ENCODE results near the gene EFCAB6.

The EFCAB6 gene

DNA sequence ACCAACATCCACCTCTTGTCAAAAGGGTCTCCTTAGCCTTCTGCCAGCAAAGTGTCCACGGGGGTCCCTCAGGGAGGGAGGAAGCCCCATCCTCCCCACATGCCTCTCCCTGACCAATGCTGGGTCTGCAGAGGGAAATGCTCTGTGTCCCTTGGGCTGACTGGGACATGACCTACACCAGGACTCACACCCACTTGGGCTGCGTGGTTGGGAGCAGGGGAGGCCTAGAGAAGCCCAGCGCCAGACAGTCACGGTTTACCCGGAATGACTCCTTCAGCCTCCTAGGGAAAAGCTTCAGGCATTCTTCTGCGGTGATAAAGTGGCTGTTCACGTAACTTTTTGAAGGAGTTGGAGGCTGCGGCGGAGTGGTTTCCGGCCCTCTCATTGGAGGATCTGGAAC is 180.3 kb downstream of the EFCAB6 start:
- no peak for DNase-seq

GRCh38 chr22:43631201-43631600 is 180.9 kb downstream of the EFCAB6 start:
- DNase-seq = no peak

GRCh38 chr22:43630451-43630850 is 181.7 kb downstream of the EFCAB6 start:
- no peak for DNase-seq

DNA sequence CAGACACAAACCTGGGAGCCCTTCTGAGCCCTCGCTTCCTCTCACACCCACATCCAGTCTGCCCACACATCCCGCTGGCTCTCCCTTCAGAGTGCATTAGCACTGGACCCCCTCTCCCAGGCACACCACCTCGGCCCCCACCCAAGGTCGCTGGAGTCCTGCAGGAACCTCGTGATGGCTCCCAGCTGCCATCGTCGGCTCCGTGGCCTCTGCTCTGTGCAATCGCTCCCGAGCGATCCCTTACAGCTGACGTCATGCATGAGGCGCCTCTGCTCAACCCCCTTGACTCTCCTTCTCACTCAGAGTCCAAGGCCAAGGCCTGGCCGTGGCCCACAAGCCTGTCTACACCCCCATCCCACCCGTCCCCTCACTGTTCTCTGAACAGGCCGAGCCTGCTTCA is 183.9 kb downstream of the EFCAB6 start:
- no peak for DNase-seq

DNA sequence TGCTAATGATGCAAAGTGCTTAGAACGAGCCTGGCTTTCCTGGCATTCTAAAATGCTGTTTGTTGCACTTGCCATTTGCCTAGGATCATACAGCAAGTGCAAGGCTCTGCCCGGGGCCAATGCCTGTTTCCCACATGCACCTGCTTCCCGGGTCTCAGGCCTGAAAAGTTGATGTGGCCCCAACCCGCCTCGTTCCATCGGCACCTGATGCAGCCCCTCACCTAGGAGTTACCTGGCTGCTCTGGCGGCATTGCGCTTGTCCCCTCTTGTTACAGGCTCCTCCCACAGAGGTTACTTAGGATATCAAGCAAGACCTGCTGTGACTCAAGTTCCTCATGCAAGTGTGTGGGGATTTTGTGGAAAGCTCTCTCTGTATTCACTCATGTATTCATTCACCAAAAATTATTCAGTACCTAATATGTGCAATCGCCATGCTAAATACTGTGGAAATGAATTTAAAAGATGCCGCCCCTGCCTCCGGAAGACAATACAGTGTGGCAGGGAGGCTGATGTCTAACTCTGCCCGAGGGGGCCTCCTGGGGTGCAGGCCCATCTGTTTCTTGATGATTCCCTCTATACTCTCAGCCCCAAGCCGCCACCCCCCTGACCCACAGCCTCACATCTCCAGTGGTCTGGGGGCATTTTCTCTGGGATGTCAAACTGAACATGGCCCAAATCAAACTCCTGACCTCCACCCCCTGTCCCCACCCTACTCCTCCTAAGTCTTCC is 184.5 kb downstream of the EFCAB6 start:
- no peak for DNase-seq

DNA sequence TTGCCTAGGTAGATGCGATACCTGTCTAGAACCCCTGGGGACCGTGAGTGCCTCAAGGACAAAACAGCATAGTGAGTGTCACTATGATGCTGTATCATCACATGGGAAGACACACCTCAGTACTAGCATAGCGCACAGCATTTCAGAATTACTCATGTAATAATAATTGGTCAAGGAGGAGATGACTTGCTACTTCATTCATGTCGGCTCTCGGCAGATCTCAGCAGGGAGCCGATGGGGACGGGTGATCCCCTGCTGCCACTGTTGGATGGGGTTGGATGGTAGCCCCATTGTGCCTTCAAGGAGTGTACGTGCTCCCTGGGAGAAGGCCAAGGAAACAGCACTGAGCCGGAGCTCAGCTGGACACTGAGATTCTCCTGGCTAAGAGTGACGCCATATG is 186.9 kb downstream of the EFCAB6 start:
- no peak for DNase-seq

GRCh38 chr22:43624144-43624998 is 187.7 kb downstream of the EFCAB6 start:
- DNase-seq = no peak

DNA sequence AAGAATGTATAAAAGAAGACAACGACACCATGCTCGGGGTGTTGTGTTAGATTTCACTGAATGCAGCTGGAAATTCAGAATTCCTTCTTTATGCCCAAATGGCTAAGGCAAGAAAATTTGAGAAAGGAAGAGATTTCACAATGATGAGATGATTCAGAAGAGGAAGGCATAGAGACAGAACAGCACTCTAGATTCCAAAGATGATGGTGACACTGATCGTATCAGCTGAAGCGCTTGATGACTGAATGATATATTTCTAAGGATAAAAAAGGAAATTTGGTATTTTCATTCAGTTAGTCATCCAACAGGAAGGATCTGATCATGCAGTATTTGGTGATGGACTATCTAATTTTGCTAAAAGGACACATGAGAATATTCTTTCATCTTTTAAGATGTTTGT is 189.2 kb downstream of the EFCAB6 start:
- no peak for DNase-seq

DNA sequence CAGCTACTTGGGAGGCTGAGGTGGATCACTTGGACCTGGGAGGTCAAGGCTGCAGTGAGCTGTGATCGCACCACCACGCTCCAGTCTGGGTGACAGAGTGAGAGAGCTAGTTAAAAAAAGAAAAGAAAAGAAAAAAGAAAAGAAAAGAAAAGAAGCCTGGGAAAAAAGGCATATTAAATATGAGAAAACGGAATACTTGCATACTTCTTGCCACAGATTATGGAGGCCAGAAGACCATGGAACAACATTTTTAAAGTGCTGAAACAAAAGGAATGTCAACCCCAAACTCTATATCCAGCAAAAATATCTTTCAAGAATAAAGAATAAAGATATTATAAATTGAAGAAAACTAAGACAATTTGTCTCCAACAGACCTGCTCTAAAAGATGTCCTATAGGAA is 191.9 kb downstream of the EFCAB6 start:
- DNase-seq = no peak

GRCh38 chr22:43618517-43618916 is 193.6 kb downstream of the EFCAB6 start:
- DNase-seq = no peak

- DNase-seq = no peak
Measured at GRCh38 chr22:43616645-43617044, 195.5 kb downstream of the EFCAB6 start.

DNA sequence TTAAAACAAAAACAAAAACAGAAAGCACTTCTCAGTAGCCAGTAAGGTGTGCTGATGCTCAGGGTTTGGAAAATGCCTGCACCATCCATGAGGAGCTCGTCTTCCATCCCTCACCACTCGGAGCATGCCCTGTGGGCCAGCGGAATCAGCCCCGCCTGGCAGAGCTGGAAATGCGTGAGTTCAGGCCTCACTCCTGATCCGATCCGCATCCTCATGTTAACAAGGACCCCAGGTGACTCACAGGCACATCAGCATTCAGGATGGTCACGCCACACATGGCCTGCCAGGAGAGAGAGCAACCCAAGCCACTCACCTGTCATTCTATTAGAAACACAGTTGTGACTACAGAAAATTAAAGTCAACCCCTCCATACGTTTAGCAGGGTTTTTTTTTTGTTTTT is 211.8 kb downstream of the EFCAB6 start:
- DNase-seq = no peak

- no peak for DNase-seq
Measured at GRCh38 chr22:43592476-43592875, 219.6 kb downstream of the EFCAB6 start.

GRCh38 chr22:43591380-43591779 is 220.7 kb downstream of the EFCAB6 start:
- DNase-seq = no peak

- DNase-seq = no peak
Measured at GRCh38 chr22:43587574-43587973, 224.5 kb downstream of the EFCAB6 start.

DNA sequence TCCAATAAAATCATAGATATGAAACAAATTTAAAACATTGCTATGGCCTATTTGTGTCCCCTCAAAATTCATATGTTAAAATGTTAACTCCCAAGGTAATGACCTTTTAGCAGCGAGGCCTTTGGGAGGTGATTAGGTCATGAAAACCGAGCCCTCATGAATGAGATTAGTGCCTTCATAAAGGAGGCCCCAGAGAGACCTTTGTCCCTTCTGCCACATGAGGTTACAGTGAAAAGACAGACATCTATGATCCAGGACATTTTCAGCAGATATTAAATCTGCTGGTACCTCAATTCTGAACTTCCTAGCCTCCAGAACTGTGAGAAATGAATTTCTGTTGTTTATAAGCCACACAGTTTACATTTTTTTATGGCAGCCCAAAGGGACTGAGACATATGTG is 228.6 kb downstream of the EFCAB6 start:
- DNase-seq = no peak

DNA sequence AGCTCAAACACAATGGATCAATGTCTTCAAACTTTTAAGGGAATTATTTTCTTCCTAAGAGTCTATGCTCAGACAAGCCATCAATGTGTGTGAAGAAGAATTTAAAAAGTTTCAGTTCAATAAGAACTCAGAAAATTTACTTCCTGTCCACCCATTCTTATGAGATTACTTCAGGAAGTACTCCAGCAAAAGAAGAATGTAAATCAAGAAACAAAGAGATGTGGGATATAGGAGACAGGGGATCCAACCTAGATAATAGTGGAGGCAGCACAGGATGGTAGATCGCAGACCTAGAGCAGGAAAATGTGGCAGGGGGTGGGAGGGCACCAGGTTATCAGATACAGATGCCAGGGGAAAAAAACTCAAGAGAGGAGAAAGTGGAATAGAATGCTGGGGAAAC is 229.7 kb downstream of the EFCAB6 start:
- DNase-seq = no peak

DNA sequence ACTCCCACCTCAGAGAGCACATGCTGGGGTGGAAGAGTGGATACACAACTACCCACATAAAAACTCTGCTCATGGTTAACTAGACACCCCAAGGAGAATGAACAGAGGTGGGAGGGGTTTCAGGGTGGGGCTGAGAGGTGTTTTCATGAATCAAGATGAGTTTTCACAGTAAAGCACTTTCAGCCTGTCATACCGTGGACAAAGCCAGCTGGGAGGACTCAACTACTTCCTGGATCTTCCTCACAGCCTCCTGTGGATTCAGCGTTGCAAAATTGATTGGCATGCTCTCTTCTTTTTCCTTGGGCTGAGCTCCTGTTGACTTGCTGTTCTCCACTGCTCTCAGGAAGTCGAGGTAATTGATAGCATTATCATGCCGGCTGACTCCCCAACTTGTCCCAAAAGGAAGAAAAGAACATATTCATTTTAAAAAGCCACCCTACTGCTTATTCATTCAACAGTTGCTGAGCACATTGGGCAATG is 231.8 kb downstream of the EFCAB6 start:
- DNase-seq = no peak

- no peak for DNase-seq
Measured at GRCh38 chr22:43574738-43575137, 237.4 kb downstream of the EFCAB6 start.

GRCh38 chr22:43572710-43573109 is 239.4 kb downstream of the EFCAB6 start:
- DNase-seq = no peak

DNA sequence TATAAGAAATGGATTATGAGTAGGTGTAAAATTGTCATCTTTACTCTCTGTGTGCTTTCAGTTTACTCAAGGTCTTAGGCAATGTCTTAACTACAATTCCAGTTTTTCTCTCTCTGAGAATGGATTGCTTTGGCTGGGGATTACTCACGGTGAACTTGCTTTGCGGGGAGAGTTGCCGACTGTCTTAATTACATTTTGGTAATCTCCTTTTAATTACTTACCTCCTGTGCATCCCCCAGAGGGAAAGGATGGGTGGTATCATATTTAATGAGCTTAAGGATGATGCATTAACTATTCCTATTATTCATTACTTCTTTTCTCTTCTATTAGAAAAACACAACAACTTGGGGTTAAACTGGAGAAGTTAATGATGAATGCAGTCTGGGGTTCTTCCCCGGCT is 240.9 kb downstream of the EFCAB6 start:
- DNase-seq = no peak

- no peak for DNase-seq
Measured at GRCh38 chr22:43570531-43571165, 241.5 kb downstream of the EFCAB6 start.

DNA sequence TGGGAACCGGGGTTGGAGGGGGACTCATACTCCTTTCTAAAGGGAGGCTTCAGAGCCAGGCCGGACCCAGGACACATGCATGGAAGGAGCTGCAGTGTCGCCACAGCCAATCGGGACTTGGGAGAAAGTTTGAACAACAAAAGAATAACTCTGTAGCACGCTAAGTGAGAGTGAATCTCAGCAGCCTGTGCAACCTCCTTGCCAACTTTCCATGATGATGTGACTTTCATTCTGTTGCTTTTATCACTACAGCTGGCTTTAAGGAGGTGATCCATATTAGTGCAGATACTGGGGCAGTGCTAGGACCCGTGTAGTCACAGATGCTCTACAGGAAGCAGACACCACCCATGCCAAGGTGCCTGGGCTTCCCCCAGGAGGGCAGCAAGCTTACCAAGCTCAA is 243.0 kb downstream of the EFCAB6 start:
- no peak for DNase-seq
